ENCODE data around the gene PABPC1L.

PABPC1L gene

DNA sequence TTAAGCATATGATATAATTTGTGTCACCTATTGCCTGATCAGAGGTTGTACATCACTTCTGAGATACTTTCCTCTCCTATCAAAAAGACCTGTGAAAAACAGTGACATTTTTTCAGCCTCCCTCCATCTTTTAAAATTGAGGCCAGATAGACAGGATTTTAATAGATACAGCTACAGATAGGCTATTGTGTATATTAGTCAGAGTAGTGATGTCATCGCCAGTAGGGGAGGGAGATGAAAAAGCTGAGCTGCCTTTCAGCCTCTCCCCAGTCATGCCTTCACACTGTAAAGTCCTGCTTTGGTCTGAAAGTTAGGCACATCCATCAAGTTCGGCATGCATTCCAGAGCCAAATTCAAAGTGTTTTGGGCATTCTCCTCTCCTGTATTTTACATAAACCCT, 7.9 kb upstream of the PABPC1L start:
- H3K4me3 ChIP-seq (ENCODE audit: low read depth, low read length), result no peak overlapping the region
- TF ChIP-seq, protein P1, sequence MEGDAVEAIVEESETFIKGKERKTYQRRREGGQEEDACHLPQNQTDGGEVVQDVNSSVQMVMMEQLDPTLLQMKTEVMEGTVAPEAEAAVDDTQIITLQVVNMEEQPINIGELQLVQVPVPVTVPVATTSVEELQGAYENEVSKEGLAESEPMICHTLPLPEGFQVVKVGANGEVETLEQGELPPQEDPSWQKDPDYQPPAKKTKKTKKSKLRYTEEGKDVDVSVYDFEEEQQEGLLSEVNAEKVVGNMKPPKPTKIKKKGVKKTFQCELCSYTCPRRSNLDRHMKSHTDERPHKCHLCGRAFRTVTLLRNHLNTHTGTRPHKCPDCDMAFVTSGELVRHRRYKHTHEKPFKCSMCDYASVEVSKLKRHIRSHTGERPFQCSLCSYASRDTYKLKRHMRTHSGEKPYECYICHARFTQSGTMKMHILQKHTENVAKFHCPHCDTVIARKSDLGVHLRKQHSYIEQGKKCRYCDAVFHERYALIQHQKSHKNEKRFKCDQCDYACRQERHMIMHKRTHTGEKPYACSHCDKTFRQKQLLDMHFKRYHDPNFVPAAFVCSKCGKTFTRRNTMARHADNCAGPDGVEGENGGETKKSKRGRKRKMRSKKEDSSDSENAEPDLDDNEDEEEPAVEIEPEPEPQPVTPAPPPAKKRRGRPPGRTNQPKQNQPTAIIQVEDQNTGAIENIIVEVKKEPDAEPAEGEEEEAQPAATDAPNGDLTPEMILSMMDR (IDR thresholded peaks at IDR 0.05; ENCODE audit: low read depth, low read length), result no peak

DNA sequence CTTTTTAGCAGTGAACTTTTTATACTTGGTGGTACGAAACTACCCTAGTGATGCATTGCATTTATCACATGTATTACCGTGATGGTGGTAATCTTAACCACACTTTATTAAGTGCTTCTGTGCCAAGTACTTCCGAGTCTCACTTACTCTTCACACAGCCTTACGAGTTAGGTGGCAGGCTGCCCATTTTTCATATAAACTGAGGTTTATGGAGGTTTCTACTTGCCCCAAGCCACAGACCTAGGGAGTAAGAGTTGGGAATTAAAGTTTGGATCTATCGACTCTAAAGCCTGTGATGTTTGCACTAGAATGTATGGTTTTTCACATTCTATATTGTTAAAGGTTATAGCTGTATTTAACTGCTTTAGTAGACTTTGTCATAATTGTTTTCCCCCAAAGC, 5.5 kb upstream of the PABPC1L start:
- TF ChIP-seq, protein P1 (IDR thresholded peaks at IDR 0.05; ENCODE audit: low read depth, low read length), result no peak
- H3K4me3 ChIP-seq (ENCODE audit: low read depth, low read length), result no peak overlapping the region

DNA sequence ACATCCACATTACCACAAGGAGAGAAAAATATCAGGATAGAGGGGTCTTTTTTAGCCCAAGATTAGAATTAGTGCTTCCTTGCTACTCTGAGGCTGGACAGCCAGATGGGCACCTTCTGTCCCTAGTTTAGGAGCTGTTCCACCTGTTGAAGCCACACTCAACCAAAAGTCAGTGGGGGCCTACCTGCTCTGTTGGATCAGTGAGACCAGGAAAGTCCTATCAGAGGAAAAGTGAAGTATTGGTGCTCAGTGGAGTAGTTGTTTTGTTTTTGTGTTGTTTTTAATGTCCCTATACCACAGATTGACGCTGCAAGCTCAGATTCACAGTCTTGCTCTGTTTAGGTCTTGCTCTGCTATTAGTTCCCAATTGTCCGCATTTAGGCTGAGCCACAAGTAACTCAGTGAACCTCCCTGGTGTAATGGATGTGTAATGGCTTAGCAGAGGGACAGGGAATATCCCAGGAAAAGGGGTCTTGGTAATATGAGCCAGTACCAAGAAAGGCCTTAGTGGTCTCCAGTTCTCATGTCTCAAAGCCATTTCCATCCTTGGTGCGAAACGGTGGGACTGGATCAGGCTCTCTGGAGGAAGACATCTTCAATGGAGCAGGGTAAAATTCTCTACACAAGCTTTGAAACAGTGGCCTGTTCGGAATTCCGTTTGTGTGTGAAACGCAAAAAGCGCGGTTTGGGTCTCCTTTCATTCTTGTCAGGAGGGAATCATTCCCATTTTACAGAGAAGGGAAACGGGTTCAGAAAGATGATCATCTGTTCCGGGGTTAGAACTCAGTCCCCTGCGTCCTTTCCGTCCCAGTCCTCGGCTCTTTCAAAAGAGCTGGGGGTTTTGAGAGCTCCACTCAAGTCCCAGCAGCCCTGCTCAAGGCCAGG, 631 bp upstream of the PABPC1L start:
- peak overlapping the region; percentile 78 for H3K4me3 ChIP-seq (ENCODE audit: low read depth, low read length)
- TF ChIP-seq, protein P1 (IDR thresholded peaks at IDR 0.05; ENCODE audit: low read depth, low read length), result no peak

DNA sequence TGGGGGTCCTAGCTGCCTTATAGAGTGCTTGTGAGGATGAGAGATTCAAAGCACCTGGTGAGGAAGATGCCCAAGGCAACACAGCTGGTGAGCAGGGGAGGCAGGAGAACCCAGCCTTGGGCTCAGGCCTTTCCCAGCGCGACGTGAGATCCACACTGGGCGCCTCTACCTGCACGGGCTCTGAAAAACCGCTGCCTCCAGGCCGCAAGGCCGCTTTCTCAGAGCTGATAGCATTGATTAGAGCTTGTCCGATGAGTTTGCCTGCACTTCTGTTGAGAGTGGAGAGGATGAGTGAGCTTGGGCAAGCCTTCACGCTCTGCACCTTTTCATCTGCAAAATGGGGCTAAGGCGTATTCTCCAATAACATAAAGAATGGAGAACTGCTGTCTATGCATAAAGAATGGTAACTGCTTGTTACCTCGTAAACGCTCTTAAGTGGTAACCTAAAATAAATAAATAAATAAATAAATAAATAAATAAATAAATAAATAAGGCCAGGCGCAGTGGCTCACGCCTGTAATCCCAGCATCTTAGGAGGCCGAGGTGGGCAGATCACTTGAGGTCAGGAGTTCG, 916 bp downstream of the PABPC1L start:
- peak overlapping the region; percentile 78 for H3K4me3 ChIP-seq (ENCODE audit: low read depth, low read length)
- TF ChIP-seq, protein P1 (IDR thresholded peaks at IDR 0.05; ENCODE audit: low read depth, low read length), result no peak

DNA sequence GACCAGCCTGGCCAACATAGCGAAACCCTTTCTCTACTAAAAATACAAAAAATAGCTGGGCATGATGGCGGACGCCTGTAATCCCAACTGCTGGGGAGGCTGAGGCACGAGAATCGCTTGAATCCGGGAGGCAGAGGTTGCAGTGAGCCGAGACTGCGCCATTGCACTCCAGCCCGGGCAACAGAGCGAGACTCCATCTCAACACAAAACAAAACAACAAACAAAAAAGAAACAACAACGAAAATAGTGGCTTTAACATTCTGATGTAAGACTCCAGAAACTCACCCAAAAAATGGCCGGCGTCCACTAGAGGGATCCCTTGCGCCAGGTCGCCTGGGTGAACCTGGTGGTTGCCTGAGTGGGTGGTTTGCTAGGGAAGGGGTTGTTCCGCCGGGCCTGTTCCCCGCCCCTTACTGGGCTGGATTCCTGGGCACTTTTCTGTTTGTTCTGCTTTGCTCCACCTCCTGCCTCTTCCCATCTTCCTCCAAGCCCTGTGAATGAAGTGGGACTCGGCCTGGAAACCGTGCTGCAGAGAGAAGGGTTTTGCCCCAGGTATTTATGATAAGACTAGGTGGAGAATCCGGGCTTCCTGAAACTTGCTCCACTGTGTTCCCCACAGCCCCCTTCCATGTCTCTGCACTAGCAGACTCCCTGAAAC, 1.5 kb downstream of the PABPC1L start:
- TF ChIP-seq, protein P1 (IDR thresholded peaks at IDR 0.05; ENCODE audit: low read depth, low read length), result no peak
- H3K4me3 ChIP-seq (ENCODE audit: low read depth, low read length), result no peak overlapping the region

DNA sequence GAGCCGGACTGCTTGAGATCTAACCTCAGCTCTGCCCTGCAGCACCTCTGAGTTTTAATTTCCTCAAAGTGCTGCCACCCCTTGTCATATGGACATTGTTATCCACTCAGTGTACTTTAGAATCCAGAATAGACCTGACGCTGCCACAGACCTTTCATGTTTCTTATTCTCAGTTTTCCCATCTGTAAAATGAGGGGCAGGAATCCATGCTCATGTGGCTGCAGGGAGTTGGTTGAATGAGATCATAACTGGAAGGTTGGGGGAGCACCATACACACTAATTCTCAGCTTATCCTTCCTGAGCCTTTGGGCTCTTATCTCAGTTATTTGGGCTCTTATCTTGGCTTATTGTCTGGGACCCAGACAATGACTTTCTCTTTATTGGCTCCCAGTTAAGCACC, 2.3 kb downstream of the PABPC1L start:
- H3K4me3 ChIP-seq (ENCODE audit: low read depth, low read length), result no peak overlapping the region
- TF ChIP-seq, protein P1 (IDR thresholded peaks at IDR 0.05; ENCODE audit: low read depth, low read length), result no peak

DNA sequence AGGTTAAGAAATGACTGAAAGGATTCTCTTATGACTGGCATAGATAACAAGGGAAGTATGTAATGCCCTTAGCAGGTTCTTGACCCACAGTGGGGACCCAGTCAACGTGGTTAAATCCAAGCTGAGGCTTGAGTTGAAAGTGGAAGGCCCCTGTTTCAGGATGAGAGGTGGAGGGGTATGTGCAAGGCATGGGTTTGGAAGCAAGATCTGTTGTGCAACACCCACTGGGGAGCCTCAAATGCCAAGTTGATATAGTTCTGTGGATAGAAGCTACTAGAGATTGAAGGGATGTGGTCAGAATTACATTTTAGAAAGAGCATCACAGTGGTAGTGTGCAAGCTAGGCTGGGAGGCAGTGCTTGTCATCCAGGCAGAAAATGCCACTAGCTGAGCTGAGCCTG, 5.1 kb downstream of the PABPC1L start:
- TF ChIP-seq, protein P1 (IDR thresholded peaks at IDR 0.05; ENCODE audit: low read depth, low read length), result no peak
- H3K4me3 ChIP-seq (ENCODE audit: low read depth, low read length), result no peak overlapping the region

All from WI38 (cell line).